Endometrium (tissue), 2 donors: ENCODE data around the gene SAMMSON.

Source experiments
- FAIRE-seq: peaks from 2 replicates; lab custom pipeline; 2012; peaks lifted over from hg19 to GRCh38; lab: Jason Lieb, UNC
- donor health status: control.
- donor health status: control.

SAMMSON gene

DNA sequence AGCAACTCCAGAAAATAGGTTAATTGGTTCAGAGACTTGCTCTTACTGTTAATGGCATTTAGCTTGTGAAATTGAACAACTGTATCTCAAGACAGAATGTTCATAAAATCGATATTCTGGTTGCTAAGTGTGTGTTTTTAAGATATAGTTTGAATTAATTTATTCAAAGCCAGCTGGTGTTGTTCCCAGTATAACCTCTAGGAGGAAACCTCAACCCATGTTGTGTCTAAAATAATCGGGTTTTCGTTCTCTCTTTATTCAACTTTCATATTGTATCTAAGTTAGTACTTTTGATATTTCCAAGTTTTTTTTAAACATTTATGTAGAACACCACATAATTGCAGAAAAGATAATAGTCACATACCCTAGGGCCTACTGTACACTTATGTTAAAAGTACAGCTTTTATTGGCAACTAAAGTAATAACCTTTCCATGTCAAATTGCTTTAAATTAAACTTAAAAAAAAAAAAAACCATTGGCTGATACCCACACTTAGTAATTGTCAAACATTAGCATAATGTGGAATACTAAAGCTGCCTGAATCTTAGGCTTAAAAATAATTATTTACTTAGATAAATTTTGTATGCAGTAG, 90.9 kb downstream of the SAMMSON start:
- peak; percentile 86 for FAIRE-seq

DNA sequence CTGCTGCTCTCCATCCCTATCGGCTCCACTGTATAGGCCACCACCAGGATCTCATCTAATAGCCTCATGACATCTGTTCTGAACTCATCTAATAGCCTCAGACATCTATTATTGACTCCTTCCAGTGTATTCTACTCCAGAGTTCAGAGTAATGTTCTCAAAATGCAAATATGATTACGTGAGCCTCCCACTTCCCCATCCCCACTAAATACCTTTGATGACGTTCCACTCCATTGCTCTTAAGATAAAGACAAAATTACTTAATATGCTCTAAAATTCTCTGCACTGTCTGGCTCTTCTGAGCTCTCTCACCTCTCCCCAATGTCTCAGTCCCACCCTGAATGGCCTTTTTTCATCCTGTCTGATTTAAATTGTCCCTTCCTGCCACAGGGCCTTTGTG, 94.7 kb downstream of the SAMMSON start:
- no peak for FAIRE-seq

DNA sequence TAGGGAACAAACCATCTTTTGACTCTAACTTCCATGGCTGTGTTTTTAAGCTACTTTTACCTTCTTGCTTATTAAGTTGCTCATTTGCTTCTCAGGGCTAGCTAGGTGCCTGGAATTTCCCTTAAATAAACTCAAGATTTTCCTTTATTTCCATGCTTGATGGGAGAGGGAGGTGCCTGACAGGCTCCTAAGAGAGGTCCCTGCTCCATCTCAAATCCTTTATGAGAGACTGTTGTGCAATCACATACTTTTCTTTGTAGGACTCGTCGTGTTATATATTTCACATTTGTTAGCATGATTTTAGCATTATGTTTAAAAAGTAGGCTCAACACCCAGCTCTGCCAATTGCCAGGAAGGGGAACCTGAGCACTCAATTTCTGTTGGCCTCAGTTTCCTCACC, 95.7 kb downstream of the SAMMSON start:
- FAIRE-seq: no peak

DNA sequence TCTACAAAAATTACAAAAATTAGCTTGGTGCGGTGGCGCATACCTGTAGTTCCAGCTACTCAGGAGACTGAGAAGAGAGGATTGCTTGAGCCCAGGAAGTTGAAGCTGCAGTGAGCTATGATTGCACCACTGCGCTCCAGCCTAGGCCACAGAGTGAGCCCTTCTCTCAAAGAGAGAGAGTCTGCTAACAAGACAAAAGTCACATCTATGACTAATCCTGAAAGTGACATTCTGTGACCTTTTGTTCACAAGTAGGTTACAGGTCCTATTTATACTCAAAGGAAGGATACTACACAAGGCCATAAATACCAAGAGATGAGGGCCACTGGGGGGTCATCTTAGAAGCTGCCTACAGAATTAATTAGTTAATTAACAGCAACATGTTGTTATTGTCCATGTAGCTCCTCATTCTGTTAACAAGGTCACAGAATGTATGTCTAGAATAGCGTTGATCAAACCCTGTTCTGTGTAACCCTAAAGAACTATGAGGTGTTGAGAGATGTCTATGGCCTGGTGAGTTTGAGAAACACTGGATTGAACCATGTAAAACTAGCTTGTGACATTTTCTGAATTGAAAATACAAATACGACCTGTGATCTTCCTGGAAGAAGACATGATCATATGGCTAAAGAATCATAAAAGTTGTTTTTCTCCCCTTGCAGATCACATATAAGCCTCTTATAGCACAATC, 97.0 kb downstream of the SAMMSON start:
- no peak for FAIRE-seq

DNA sequence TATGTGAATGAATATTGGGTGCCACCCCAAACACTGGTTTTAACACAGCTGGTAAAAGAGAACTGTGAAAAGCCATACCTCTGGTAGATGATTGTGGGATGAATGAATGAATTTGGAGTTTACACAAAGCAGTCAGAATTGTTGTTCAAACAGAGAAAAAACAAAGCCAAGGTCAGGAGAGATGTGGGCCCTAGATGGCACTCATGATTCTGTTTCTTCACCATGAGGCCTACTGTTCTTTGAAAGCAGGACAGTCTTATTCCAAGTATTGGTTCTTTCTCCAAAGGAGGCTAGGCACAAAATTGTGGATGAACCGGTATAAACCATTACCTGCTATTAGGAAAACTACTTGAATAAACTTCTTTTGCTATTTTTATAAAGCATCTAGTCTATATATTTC, 97.6 kb downstream of the SAMMSON start:
- FAIRE-seq: no peak

DNA sequence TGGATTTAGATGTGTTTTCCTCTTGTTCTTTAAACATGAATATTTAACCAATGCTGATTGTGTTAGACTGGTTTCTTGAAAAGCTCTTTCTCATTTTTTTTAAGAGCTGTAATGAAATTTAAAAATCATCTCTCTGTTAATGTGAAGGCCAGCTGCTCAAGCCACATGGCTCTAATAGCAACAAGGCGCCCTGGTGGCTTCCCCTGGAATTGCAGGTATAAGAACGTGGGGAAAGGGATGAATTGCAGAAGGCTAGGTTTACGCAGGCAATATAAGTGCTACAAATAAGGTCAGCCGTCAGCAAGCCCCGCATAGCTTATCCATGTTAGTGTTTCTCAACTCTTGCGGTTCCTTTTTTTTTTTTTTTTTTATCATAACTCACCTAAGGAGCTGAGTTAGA, 108.5 kb downstream of the SAMMSON start:
- FAIRE-seq: no peak

DNA sequence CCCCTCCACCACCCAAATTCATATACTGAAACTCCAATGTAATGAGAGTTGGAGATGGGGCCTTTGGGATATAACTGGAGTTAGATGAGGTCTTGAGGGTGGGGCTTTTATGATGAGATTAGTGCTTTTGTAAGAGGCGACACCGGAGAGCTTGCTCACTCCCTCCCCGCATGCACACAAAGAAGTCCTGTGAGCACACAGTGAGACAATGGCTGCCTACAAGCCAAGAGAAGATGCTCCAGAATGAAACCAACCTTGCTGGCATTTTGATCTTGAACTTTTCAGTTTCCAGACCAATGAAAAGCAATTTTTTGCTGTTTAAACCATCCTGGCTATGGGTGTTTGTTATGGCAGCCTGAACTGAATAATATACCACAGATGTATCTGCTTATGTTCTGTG, 109.0 kb downstream of the SAMMSON start:
- FAIRE-seq: no peak

DNA sequence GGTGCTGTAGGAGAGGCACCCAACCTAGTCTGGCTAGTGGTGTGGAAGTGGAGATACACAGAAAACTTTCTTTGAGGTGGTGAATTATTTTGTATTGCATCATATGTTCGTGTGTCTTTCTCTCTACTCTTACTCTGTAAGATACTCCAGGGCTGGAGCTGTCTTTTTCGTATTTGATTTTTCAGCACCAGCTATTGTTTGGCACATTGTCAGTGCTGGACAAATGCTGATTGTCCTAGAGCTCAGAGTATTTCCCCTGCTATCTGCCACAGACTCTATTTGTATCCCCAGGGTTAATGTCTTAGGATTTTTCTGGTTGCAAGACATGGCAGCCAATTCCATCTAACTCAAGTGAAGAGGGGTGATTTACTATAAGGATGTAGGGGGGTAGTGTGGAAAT, 110.5 kb downstream of the SAMMSON start:
- no peak for FAIRE-seq

DNA sequence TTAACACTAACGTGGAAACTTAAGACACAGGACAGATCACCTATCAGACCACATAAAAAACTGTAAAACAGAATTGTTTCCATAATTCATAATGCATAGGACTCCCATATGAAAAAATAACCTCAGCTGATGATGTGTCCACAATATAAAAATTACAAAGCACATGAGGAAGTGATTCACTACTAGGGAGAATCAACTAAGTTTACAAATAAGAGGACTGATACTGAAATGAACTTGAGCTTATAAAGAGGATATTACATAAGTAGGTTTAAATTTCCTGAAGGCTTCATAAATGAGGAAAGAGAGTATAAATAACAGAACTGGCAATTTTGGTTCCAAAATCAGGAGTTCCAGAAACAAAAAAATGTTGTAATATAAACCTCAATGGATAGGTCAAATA, 111.9 kb downstream of the SAMMSON start:
- FAIRE-seq: no peak

DNA sequence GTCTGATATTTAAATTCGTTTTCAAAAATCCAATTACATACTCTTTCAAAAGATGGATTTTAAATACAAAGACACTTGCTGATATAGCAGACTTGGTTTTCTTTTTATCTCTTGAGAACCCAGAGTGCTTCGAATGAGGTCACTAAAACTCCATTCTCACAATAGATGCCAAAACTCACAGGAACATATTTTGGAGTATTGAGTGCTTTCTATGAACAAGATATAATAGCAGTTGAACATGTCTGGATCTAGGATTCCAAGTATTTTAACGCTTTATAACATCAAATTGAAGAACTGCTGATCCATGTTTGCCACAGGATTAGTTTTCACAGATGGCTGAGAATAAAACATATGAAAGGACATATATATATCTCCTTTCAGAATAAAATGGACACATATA, 113.2 kb downstream of the SAMMSON start:
- no peak for FAIRE-seq

DNA sequence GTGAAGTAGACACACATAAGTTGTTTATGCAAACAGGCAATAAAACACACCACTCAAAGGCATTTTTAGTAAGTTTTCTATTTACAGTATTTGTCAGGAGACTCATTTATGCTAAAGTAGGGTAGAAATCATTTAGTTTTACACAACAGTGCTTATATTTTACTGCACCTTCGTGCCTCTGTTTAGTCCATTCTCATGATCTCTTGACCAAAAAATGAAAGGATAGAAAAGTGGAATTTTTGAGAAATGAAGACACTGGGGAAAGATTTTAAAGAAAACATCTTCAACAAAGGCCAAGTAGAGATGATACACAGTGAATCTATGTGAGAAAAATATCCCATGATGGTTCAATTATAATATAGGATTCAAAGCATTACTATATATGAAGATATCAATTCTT, 114.9 kb downstream of the SAMMSON start:
- FAIRE-seq: no peak

DNA sequence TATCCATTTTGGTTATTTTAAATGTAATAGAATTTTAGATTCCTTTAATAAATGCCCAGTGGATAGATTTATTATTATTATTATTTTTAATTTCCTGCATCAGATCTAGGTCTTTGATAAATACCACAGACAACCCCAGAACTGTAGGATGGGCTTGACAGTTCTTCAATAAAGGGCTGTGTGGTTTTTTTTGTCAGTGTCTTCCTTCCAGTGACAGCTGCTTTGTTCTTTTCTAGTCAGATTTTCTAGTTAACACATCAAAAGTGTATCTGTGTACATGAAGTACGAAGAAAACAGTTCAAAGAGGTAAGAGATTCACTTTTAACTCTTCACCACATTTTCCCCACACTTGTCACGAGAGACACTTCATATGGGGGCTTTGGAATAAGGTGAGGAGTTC, 120.3 kb downstream of the SAMMSON start:
- FAIRE-seq: no peak
